SK-N-SH treated with all-trans-retinoic acid at 6 μM for 48 hours (cell line): ENCODE results near the gene ABO.
"Not testable (repeated sequence)": the region's sequence is repeated elsewhere in the genome, so short reads cannot be mapped to it uniquely, and the experiment has no call there.

Experiments used
- ATAC-seq: fragments of 200-7000 bp; cut with Tn5 transposase; 3 replicates; pipeline ENCODE4 v1.9.1; 2020; ENCODE audit warnings: mild to moderate bottlenecking, moderate library complexity
- ARNTL ChIP-seq: fragments of 450-650 bp; formaldehyde crosslinking; IDR thresholded peaks from 2 replicates; pipeline ENCODE4 v1.5.0; 2020; ENCODE audit warnings: low read depth, mild to moderate bottlenecking, moderate library complexity, borderline replicate concordance
- BACH2 ChIP-seq: fragments of 250-450 bp; sonication (Bioruptor Pico); IDR thresholded peaks from 2 replicates; pipeline ENCODE4 v1.9.0; 2021; ENCODE audit warnings: mild to moderate bottlenecking, borderline replicate concordance
- ESRRG ChIP-seq: fragments of 250-450 bp; sonication (Bioruptor Pico); IDR thresholded peaks from 2 replicates; pipeline ENCODE4 v1.6.1; 2021; ENCODE audit warnings: mild to moderate bottlenecking
- GLIS3 ChIP-seq: fragments of 250-450 bp; sonication (Bioruptor Pico); IDR thresholded peaks from 2 replicates; pipeline ENCODE4 v1.5.0; 2020; ENCODE audit warnings: mild to moderate bottlenecking, moderate library complexity
- ISL1 ChIP-seq: fragments of 250-450 bp; sonication (Bioruptor Pico); IDR thresholded peaks from 2 replicates; pipeline ENCODE4 v2.1.2; 2022; ENCODE audit warnings: mild to moderate bottlenecking, moderate library complexity
- OSR1 ChIP-seq: fragments of 250-450 bp; sonication (Bioruptor Pico); IDR thresholded peaks from 2 replicates; pipeline ENCODE4 v1.8.0; 2022; ENCODE audit warnings: moderate library complexity, mild to moderate bottlenecking, inconsistent platforms
- PATZ1 ChIP-seq: fragments of 250-450 bp; sonication (Bioruptor Pico); IDR thresholded peaks from 2 replicates; pipeline ENCODE4 v1.8.0; 2020; ENCODE audit warnings: mild to moderate bottlenecking, moderate library complexity, borderline replicate concordance
- RARB ChIP-seq: fragments of 250-450 bp; sonication (Bioruptor Pico); IDR thresholded peaks from 2 replicates; pipeline ENCODE4 v1.8.0; 2021; ENCODE audit warnings: mild to moderate bottlenecking, moderate library complexity
- SNAI2 ChIP-seq: fragments of 250-450 bp; sonication (Bioruptor Pico); IDR thresholded peaks from 2 replicates; pipeline ENCODE4 v1.5.0; 2020; ENCODE audit warnings: mild to moderate bottlenecking, moderate library complexity
- TCF4 ChIP-seq: fragments of 250-450 bp; sonication (Bioruptor Pico); IDR thresholded peaks from 2 replicates; pipeline ENCODE4 v1.8.0; 2021; ENCODE audit warnings: mild to moderate bottlenecking, moderate library complexity, borderline replicate concordance
- TOX ChIP-seq: fragments of 250-450 bp; sonication (Bioruptor Pico); IDR thresholded peaks from 2 replicates; pipeline ENCODE4 v1.8.0; 2021; ENCODE audit warnings: mild to moderate bottlenecking, moderate library complexity, borderline replicate concordance
- ZC3H10 ChIP-seq: fragments of 250-450 bp; sonication (Bioruptor Pico); IDR thresholded peaks from 2 replicates; pipeline ENCODE4 v1.5.1; 2021; ENCODE audit warnings: mild to moderate bottlenecking, moderate library complexity
- ZNF565 ChIP-seq: fragments of 450-650 bp; formaldehyde crosslinking; conservative IDR thresholded peaks from 2 replicates; pipeline ENCODE4 v1.5.0; 2020; ENCODE audit warnings: low read depth, mild to moderate bottlenecking, moderate library complexity
- ZNF8 ChIP-seq: fragments of 450-650 bp; formaldehyde crosslinking; IDR thresholded peaks from 2 replicates; pipeline ENCODE4 v1.5.0; 2020; ENCODE audit warnings: mild to moderate bottlenecking, moderate library complexity
- TF ChIP-seq, protein P1 (sequence below): fragments of 250-450 bp; sonication (Bioruptor Pico); IDR thresholded peaks from 2 replicates; pipeline ENCODE4 v1.5.0; 2020; ENCODE audit warnings: mild to moderate bottlenecking, moderate library complexity
- TF ChIP-seq, protein P2 (sequence below): fragments of 250-450 bp; sonication (Bioruptor Pico); IDR thresholded peaks from 2 replicates; pipeline ENCODE4 v1.8.0; 2021; ENCODE audit warnings: low read depth, mild to moderate bottlenecking, moderate library complexity, borderline replicate concordance

Gene ABO

GRCh38 chr9:133207540-133208170, 67.3 kb downstream of the ABO start (continued):
- TF ChIP-seq, protein P1, sequence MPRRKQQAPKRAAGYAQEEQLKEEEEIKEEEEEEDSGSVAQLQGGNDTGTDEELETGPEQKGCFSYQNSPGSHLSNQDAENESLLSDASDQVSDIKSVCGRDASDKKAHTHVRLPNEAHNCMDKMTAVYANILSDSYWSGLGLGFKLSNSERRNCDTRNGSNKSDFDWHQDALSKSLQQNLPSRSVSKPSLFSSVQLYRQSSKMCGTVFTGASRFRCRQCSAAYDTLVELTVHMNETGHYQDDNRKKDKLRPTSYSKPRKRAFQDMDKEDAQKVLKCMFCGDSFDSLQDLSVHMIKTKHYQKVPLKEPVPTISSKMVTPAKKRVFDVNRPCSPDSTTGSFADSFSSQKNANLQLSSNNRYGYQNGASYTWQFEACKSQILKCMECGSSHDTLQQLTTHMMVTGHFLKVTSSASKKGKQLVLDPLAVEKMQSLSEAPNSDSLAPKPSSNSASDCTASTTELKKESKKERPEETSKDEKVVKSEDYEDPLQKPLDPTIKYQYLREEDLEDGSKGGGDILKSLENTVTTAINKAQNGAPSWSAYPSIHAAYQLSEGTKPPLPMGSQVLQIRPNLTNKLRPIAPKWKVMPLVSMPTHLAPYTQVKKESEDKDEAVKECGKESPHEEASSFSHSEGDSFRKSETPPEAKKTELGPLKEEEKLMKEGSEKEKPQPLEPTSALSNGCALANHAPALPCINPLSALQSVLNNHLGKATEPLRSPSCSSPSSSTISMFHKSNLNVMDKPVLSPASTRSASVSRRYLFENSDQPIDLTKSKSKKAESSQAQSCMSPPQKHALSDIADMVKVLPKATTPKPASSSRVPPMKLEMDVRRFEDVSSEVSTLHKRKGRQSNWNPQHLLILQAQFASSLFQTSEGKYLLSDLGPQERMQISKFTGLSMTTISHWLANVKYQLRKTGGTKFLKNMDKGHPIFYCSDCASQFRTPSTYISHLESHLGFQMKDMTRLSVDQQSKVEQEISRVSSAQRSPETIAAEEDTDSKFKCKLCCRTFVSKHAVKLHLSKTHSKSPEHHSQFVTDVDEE (CRISPR knock-in tag), result no peak
- TF ChIP-seq OSR1 (CRISPR knock-in tag) (no peak), RARB (CRISPR knock-in tag) (no peak)

- TF ChIP-seq PATZ1, result no peak
- TF ChIP-seq TCF4 (CRISPR knock-in tag), result no peak
- no peak for TF ChIP-seq BACH2 (CRISPR knock-in tag)
- TF ChIP-seq, protein P2, sequence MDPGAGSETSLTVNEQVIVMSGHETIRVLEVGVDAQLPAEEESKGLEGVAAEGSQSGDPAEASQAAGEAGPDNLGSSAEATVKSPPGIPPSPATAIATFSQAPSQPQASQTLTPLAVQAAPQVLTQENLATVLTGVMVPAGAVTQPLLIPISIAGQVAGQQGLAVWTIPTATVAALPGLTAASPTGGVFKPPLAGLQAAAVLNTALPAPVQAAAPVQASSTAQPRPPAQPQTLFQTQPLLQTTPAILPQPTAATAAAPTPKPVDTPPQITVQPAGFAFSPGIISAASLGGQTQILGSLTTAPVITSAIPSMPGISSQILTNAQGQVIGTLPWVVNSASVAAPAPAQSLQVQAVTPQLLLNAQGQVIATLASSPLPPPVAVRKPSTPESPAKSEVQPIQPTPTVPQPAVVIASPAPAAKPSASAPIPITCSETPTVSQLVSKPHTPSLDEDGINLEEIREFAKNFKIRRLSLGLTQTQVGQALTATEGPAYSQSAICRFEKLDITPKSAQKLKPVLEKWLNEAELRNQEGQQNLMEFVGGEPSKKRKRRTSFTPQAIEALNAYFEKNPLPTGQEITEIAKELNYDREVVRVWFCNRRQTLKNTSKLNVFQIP (CRISPR knock-in tag), result no peak
- TF ChIP-seq ISL1 (CRISPR knock-in tag), result no peak
- no peak for TF ChIP-seq ZNF565 (CRISPR knock-in tag)
- no peak for TF ChIP-seq SNAI2
- TF ChIP-seq, protein P1 (CRISPR knock-in tag), result no peak
- TF ChIP-seq RARB (CRISPR knock-in tag), result no peak
- TF ChIP-seq GLIS3 (CRISPR knock-in tag), result no peak
- no peak for TF ChIP-seq ARNTL
- no peak for TF ChIP-seq ESRRG
Observed at GRCh38 chr9:133207021-133207531, 67.9 kb downstream of the ABO start.

DNA sequence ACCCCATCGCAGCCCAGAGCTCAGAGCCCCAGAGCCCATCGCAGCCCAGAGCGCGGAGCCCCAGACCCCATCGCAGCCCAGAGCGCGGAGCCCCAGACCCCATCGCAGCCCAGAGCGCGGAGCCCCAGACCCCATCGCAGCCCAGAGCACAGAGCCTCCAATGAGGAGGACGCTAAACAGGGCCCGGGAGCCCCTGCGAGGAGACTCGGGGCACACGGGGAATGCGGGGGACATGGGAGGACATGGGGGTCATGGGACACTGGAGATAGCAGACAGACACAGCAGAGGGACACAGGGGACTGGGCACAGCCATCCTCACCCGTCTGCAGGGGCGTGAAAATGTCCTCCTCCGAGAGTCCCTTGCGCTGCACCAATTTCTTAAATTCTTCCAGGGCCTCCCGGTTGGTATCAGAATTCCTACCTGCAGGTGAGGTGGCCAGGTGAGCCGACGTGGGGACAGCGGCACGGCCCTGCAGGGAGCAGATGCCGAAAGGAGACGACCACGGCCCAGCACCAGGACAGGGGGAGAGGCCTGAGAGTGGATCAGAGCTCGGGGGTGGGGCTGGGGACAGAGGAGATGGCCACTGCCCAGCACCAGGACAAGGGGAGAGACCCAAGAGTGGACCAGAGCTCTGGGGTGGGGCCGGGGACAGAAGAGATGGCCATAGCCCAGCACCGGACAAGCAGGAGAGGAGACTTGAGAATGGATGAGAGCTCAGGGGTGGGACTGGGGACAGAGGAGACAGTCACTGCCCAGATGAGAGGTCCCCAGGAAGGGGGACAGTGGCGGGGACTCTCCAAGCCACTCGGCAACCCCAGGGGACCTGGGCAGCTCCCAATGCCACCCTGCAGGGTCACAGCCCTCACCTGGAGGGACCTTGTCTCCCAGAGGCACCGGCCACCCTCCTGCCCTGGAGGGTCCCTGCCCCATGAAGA, 68.7 kb downstream of the ABO start:
- ATAC-seq, result no peak

More at GRCh38 chr9:133207021-133207531, 67.9 kb downstream of the ABO start:
- ATAC-seq, result no peak

DNA sequence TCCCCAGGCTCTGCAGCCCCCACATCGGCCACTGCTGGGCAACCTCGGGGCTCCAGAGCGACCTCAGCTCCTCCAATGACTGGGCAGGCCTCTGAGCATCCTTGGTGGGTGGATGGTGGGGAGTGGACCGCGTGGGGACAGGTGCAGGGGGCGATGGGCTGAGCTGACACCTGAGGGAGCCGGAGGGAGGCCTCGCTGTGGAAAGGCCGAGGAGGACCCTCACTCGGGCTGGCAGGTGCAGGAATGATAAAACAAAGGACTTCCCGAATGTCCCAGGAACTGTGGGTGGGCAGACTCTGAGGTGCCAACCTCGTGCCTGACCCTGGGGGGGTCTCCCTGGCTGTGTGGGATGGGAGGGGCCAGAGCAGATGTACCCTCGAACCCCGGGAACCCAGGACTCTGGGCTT, 69.5 kb downstream of the ABO start:
- not testable (repeated sequence) for ATAC-seq

More for the DNA sequence above, 68.7 kb downstream of the ABO start:
- TF ChIP-seq GLIS3 (CRISPR knock-in tag) (no peak), ZNF8 (CRISPR knock-in tag) (no peak), TCF4 (CRISPR knock-in tag) (no peak), BACH2 (CRISPR knock-in tag) (no peak), ARNTL (no peak), SNAI2 (no peak), ESRRG (no peak), TOX (CRISPR knock-in tag) (no peak), ZC3H10 (CRISPR knock-in tag) (no peak)
- TF ChIP-seq, protein P1 (CRISPR knock-in tag), result no peak
